ENCODE results near the gene THAP6.

GRCh38 chr4:75514131-75514948 lies at the start of gene THAP6, which contains the start of gene RCHY1:
- TF ChIP-seq CTCF (conservative IDR thresholded peaks at IDR 0.05; ENCODE audit: low read length) (no peak), EZH2phosphoT487 (IDR thresholded peaks at IDR 0.05; ENCODE audit: borderline replicate concordance) (no peak)
